ENCODE measurements around the gene CABP1.

Gene CABP1

DNA sequence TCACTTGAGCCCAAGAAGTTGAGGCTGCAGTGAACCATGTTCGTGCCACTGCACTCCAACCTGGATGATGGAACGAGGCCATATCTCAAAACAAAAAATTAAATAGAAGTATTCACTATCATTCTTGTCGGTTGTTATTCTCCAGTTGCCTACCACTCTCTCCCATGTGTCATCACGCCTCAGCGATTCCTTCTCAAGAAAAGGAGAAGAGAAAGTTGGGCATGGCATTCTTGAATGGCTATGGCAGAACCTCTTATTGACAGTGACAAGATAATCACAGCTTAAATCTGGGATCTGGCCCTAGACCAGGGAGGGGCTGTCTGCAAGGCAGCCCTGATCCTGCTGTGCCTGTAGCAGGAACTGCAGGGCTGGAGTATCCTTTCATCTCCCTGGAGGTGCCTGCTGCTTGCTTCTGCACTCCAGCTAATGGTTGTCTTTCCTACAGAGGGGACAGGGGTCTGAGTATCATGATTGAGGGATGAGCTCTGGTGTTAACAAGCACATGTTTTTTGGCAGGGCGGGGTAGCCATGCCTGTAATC, 33.7 kb downstream of the CABP1 start:
- Histone ChIP-seq H3K27ac (ENCODE audit: low read depth, low read length) (no peak overlapping the region), H3K23ac (ENCODE audit: low read length) (no peak overlapping the region), H2BK15ac (replicated peaks; ENCODE audit: low read depth) (no peak overlapping the region), H3K56ac (ENCODE audit: low read length) (no peak overlapping the region), H3K9ac (ENCODE audit: low read length) (no peak overlapping the region), H2AK5ac (ENCODE audit: low read length) (no peak overlapping the region), H4K8ac (ENCODE audit: low read depth, low read length) (no peak overlapping the region), H3K79me2 (ENCODE audit: control insufficient read depth, insufficient read depth, low read length) (no peaks in the 10 kb centered on the region), H3K79me1 (ENCODE audit: low read length) (no peaks in the 10 kb centered on the region), H3K18ac (ENCODE audit: low read length) (no peak overlapping the region), H3K4me2 (ENCODE audit: low read length) (no peak overlapping the region), H2BK120ac (ENCODE audit: low read depth, low read length) (no peak overlapping the region), H3K27me3 (ENCODE audit: insufficient read depth, low read length, poor library complexity) (no peaks in the 10 kb centered on the region), H3K4me3 (ENCODE audit: low read length) (no peak overlapping the region), H3K4ac (ENCODE audit: low read depth, low read length) (no peak overlapping the region), H2BK5ac (ENCODE audit: low read length) (no peak overlapping the region), H3K4me1 (ENCODE audit: control insufficient read depth, low read depth, low read length) (no peaks in the 10 kb centered on the region), H3K36me3 (ENCODE audit: control insufficient read depth, insufficient read depth, low read length) (no peaks in the 10 kb centered on the region), H4K5ac (ENCODE audit: low read length) (no peak overlapping the region)
- DNase-seq, result no peak
- no CpG with 5 or more reads among the region's 6 CpGs for WGBS (ENCODE audit: extremely low coverage, insufficient coverage, low lambda C conversion rate)

DNA sequence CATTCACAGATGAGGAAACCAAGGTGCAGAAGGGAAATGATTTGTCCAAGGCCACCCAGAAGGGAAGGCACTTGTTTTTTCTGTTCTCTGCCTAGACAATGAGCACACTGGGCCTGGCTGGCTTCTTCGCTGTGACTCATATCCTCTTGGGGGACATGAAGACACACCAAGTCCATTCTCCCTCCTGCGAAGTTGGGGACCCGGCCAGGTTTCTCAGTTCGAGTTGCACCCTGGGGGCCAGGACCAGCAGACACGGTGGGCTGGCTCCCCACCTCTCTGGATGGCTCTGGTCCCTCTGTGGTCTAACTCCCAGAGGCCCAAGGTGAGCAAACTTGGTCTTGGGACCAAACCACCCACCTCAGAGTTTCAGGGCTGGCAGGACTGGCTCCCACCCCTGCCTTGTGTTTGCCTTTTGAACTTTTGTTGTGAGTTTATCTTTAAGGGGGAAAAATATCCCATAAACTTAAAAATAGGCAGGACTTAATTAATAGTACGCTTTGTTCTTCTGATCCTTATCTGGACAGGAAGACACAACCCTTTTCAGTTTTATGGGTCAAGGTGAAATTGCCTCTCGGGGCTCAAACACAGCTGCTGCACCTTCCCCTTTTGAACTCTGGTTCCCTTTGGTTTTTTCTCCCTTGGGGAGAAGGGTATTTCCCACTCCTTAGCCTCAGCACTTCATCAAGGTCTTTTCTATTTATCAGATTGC, 37.5 kb downstream of the CABP1 start:
- no peak overlapping the region for H4K8ac ChIP-seq (ENCODE audit: low read depth, low read length)
- H3K4me3 ChIP-seq (ENCODE audit: low read length), result no peak overlapping the region
- no peaks in the 10 kb centered on the region for H3K27me3 ChIP-seq (ENCODE audit: insufficient read depth, low read length, poor library complexity)
- H3K4me1 ChIP-seq (ENCODE audit: control insufficient read depth, low read depth, low read length), result no peaks in the 10 kb centered on the region
- no peaks in the 10 kb centered on the region for H3K36me3 ChIP-seq (ENCODE audit: control insufficient read depth, insufficient read depth, low read length)
- H3K9ac ChIP-seq (ENCODE audit: low read length), result no peak overlapping the region
- H3K79me2 ChIP-seq (ENCODE audit: control insufficient read depth, insufficient read depth, low read length), result no peaks in the 10 kb centered on the region
- H3K18ac ChIP-seq (ENCODE audit: low read length), result no peak overlapping the region
- no peaks in the 10 kb centered on the region for H3K79me1 ChIP-seq (ENCODE audit: low read length)
- no CpG with 5 or more reads among the region's 7 CpGs for WGBS (ENCODE audit: extremely low coverage, insufficient coverage, low lambda C conversion rate)
- H3K4me2 ChIP-seq (ENCODE audit: low read length), result no peak overlapping the region
- H2BK5ac ChIP-seq (ENCODE audit: low read length), result no peak overlapping the region
- no peak overlapping the region for H3K23ac ChIP-seq (ENCODE audit: low read length)
- no peak overlapping the region for H4K5ac ChIP-seq (ENCODE audit: low read length)
- DNase-seq, result no peak
- no peak overlapping the region for H2BK120ac ChIP-seq (ENCODE audit: low read depth, low read length)
- no peak overlapping the region for H3K27ac ChIP-seq (ENCODE audit: low read depth, low read length)
- no peak overlapping the region for H3K4ac ChIP-seq (ENCODE audit: low read depth, low read length)
- H2AK5ac ChIP-seq (ENCODE audit: low read length), result no peak overlapping the region
- no peak overlapping the region for H2BK15ac ChIP-seq (replicated peaks; ENCODE audit: low read depth)
- no peak overlapping the region for H3K56ac ChIP-seq (ENCODE audit: low read length)

DNA sequence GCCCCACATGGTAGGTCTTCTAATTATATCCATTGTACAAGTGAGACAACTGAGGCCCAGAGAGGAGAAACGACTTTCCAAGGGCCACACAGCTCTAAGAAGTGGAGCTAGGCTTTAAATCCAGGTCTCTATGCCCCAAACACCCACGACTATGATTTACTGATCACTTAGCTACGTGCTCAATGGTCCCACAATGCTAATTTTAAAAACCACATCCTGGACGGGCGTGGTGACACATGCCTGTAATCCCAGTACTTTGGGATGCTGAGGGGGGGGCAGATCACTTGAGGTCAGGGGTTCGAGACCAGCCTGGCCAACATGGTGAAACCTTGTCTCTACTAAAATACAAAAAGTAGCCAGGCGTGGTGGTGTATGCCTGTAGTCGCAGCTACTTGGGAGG, 38.1 kb downstream of the CABP1 start:
- Histone ChIP-seq H3K27me3 (ENCODE audit: insufficient read depth, low read length, poor library complexity) (no peaks in the 10 kb centered on the region), H2BK15ac (replicated peaks; ENCODE audit: low read depth) (no peak overlapping the region), H4K5ac (ENCODE audit: low read length) (no peak overlapping the region), H3K18ac (ENCODE audit: low read length) (no peak overlapping the region), H3K79me2 (ENCODE audit: control insufficient read depth, insufficient read depth, low read length) (no peaks in the 10 kb centered on the region), H4K8ac (ENCODE audit: low read depth, low read length) (no peak overlapping the region), H3K23ac (ENCODE audit: low read length) (no peak overlapping the region), H3K79me1 (ENCODE audit: low read length) (no peaks in the 10 kb centered on the region), H3K36me3 (ENCODE audit: control insufficient read depth, insufficient read depth, low read length) (no peaks in the 10 kb centered on the region), H3K27ac (ENCODE audit: low read depth, low read length) (no peak overlapping the region), H3K4ac (ENCODE audit: low read depth, low read length) (no peak overlapping the region), H3K56ac (ENCODE audit: low read length) (no peak overlapping the region), H3K4me3 (ENCODE audit: low read length) (no peak overlapping the region), H3K9ac (ENCODE audit: low read length) (no peak overlapping the region), H2BK120ac (ENCODE audit: low read depth, low read length) (no peak overlapping the region), H2AK5ac (ENCODE audit: low read length) (no peak overlapping the region), H3K4me2 (ENCODE audit: low read length) (no peak overlapping the region), H3K4me1 (ENCODE audit: control insufficient read depth, low read depth, low read length) (no peaks in the 10 kb centered on the region), H2BK5ac (ENCODE audit: low read length) (no peak overlapping the region)
- no CpG with 5 or more reads among the region's 8 CpGs for WGBS (ENCODE audit: extremely low coverage, insufficient coverage, low lambda C conversion rate)
- DNase-seq, result no peak

DNA sequence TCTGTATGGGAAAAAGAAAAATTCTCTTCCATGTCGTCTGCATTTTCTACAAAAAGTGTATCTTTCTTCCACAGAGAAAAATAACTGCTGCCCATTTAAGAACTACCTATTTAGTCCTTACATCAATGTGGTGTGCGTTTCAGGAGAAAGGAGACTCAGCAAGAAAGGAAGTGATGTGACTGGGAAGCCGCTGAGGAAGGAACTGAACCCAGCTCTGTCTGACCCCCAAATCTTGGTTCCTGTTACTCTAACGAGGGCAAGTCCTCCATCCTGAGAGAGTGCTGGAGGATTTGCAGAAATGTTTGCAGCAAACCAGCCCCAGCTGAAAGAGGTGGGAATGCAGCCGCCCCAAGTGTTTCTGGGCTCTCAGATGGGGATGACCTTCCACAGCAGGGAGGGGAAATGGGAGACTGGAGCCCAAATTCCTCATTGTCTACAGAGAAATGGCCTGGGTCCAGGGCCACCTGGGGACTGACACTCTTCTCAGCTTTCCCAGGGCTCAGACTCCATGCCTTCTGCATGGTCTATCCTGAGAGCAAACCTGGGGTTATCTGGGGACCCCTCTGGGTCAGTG, 39.8 kb downstream of the CABP1 start:
- Histone ChIP-seq H4K8ac (ENCODE audit: low read depth, low read length) (no peak overlapping the region), H2AK5ac (ENCODE audit: low read length) (no peak overlapping the region), H3K79me1 (ENCODE audit: low read length) (no peaks in the 10 kb centered on the region), H3K27me3 (ENCODE audit: insufficient read depth, low read length, poor library complexity) (no peaks in the 10 kb centered on the region), H3K23ac (ENCODE audit: low read length) (no peak overlapping the region), H3K79me2 (ENCODE audit: control insufficient read depth, insufficient read depth, low read length) (no peaks in the 10 kb centered on the region), H2BK120ac (ENCODE audit: low read depth, low read length) (no peak overlapping the region), H3K27ac (ENCODE audit: low read depth, low read length) (no peak overlapping the region), H3K9ac (ENCODE audit: low read length) (no peak overlapping the region), H2BK5ac (ENCODE audit: low read length) (no peak overlapping the region), H3K56ac (ENCODE audit: low read length) (no peak overlapping the region), H3K4ac (ENCODE audit: low read depth, low read length) (no peak overlapping the region), H3K18ac (ENCODE audit: low read length) (no peak overlapping the region), H3K4me1 (ENCODE audit: control insufficient read depth, low read depth, low read length) (no peaks in the 10 kb centered on the region), H3K4me3 (ENCODE audit: low read length) (no peak overlapping the region), H3K4me2 (ENCODE audit: low read length) (no peak overlapping the region), H2BK15ac (replicated peaks; ENCODE audit: low read depth) (no peak overlapping the region), H3K36me3 (ENCODE audit: control insufficient read depth, insufficient read depth, low read length) (no peaks in the 10 kb centered on the region), H4K5ac (ENCODE audit: low read length) (no peak overlapping the region)
- no CpG with 5 or more reads among the region's 5 CpGs for WGBS (ENCODE audit: extremely low coverage, insufficient coverage, low lambda C conversion rate)
- no peak for DNase-seq

DNA sequence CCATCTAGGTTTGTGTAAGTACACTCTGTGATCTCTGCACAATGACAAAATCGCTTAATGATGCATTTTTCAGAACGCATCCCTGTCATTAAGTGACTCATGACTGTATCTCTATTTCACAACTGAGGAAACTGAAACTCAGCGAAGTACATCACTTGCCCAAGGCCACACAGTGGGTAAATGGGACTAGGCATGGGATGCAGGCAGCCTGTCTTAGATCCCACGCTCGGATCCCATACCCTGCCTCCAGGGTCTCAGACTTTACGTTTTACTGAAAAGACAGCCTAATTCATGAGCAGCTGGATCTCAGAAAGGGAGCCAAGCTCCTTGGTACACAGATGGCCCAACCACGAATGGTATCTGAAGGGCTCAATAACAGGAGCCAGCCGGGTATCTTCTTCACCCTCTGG, 44.1 kb downstream of the CABP1 start:
- DNase-seq, result no peak
- Histone ChIP-seq H4K8ac (ENCODE audit: low read depth, low read length) (no peak overlapping the region), H2AK5ac (ENCODE audit: low read length) (no peak overlapping the region)

More for the DNA sequence above, 44.1 kb downstream of the CABP1 start:
- Histone ChIP-seq H2BK15ac (replicated peaks; ENCODE audit: low read depth) (no peak overlapping the region), H3K23ac (ENCODE audit: low read length) (no peak overlapping the region), H3K27ac (ENCODE audit: low read depth, low read length) (no peak overlapping the region), H3K18ac (ENCODE audit: low read length) (no peak overlapping the region), H3K79me2 (ENCODE audit: control insufficient read depth, insufficient read depth, low read length) (peaks cover 25% of the 10 kb centered on the region), H3K27me3 (ENCODE audit: insufficient read depth, low read length, poor library complexity) (no peaks in the 10 kb centered on the region), H3K56ac (ENCODE audit: low read length) (no peak overlapping the region), H3K4ac (ENCODE audit: low read depth, low read length) (no peak overlapping the region), H3K9ac (ENCODE audit: low read length) (no peak overlapping the region), H3K4me3 (ENCODE audit: low read length) (no peak overlapping the region), H3K79me1 (ENCODE audit: low read length) (peaks cover 7% of the 10 kb centered on the region), H4K5ac (ENCODE audit: low read length) (no peak overlapping the region), H3K4me2 (ENCODE audit: low read length) (no peak overlapping the region), H3K36me3 (ENCODE audit: control insufficient read depth, insufficient read depth, low read length) (no peaks in the 10 kb centered on the region), H2BK120ac (ENCODE audit: low read depth, low read length) (no peak overlapping the region), H3K4me1 (ENCODE audit: control insufficient read depth, low read depth, low read length) (peaks cover 7% of the 10 kb centered on the region), H2BK5ac (ENCODE audit: low read length) (no peak overlapping the region)
- no CpG with 5 or more reads among the region's 8 CpGs for WGBS (ENCODE audit: extremely low coverage, insufficient coverage, low lambda C conversion rate)
